PC-3 (cell line): ENCODE results near the gene MPPED1. TPM values are rescaled to one million over a fixed set of nuclear protein-coding genes. Genes with fewer than 3 reads are reported as not detected.

Experiments used
- ATAC-seq: fragments of 200-7000 bp; cut with Tn5 transposase; 2 replicates; pipeline ENCODE4 v1.9.1; 2020; ENCODE audit warnings: mild to moderate bottlenecking, moderate library complexity
- BruUV-seq: library from RNA; stranded (reverse); fragments of 400-500 nt; replicated peaks from 2 replicates; lab custom pipeline; 2021; lab: Mats Ljungman, UMichigan
- CTCF ChIA-PET: fragments of 300-600 bp; sonication (Branson Sonifier 250); formaldehyde crosslinking; loops from one replicate; lab custom pipeline; 2022; ENCODE audit warnings: antibody characterized with exemption; lab: Charles Lee
- POLR2A ChIA-PET: fragments of 300-600 bp; sonication (Branson Sonifier 250); formaldehyde crosslinking; loops from one replicate; lab custom pipeline; 2022; ENCODE audit warnings: antibody characterized with exemption; ENCODE audit not compliant: unreplicated experiment; lab: Charles Lee
- DNase-seq: peaks from one replicate; pipeline ENCODE4 v3.0.0-alpha.2; 2015
- H2AFZ ChIP-seq: fragments of 300-600 bp; sonication (generic); 2 replicates; pipeline ENCODE4 v1.6.0; 2016; ENCODE audit warnings: antibody characterized with exemption, low read length
- H3F3A ChIP-seq: fragments of 300-600 bp; sonication (generic); one replicate; pipeline ENCODE4 v1.6.0; 2017; ENCODE audit warnings: antibody characterized with exemption, low read length, control low read depth, mild to moderate bottlenecking; ENCODE audit not compliant: unreplicated experiment
- H3K27ac ChIP-seq: fragments of 300-600 bp; sonication (generic); 2 replicates; pipeline ENCODE4 v1.5.1; 2016; ENCODE audit warnings: mild to moderate bottlenecking, low read length
- H3K27me3 ChIP-seq: fragments of 300-600 bp; sonication (generic); 2 replicates; pipeline ENCODE4 v1.6.1; 2016; ENCODE audit warnings: low read length, mixed read lengths
- H3K36me3 ChIP-seq: fragments of 300-600 bp; sonication (generic); 2 replicates; pipeline ENCODE4 v1.6.1; 2016; ENCODE audit warnings: low read depth, mixed run types, low read length, mixed read lengths
- H3K4me1 ChIP-seq: fragments of 300-600 bp; sonication (generic); 2 replicates; pipeline ENCODE4 v1.5.1; 2016; ENCODE audit warnings: low read length; ENCODE audit not compliant: insufficient read depth
- H3K4me2 ChIP-seq: fragments of 300-600 bp; sonication (generic); 2 replicates; pipeline ENCODE4 v1.6.0; 2016; ENCODE audit warnings: low read length
- H3K4me3 ChIP-seq: fragments of 300-600 bp; sonication (generic); 2 replicates; pipeline ENCODE4 v1.5.1; 2016; ENCODE audit warnings: mild to moderate bottlenecking, low read length, mixed read lengths
- H3K79me2 ChIP-seq: fragments of 300-600 bp; sonication (generic); 2 replicates; pipeline ENCODE4 v1.6.1; 2017; ENCODE audit warnings: low read length, mixed read lengths
- H3K9ac ChIP-seq: fragments of 300-600 bp; sonication (generic); 2 replicates; pipeline ENCODE4 v1.6.0; 2016; ENCODE audit warnings: mild to moderate bottlenecking, low read length
- H3K9me2 ChIP-seq: fragments of 300-600 bp; sonication (generic); replicated peaks from 2 replicates; pipeline ENCODE4 v1.6.1; 2016; ENCODE audit warnings: mixed run types, low read length, mixed read lengths
- H3K9me3 ChIP-seq: fragments of 300-600 bp; sonication (generic); 2 replicates; pipeline ENCODE4 v1.6.1; 2016; ENCODE audit warnings: low read length, mixed read lengths
- H4K20me1 ChIP-seq: fragments of 300-600 bp; sonication (generic); 2 replicates; pipeline ENCODE4 v1.6.1; 2016; ENCODE audit warnings: low read length, mixed read lengths
- EZH2 ChIP-seq: fragments of 300-600 bp; sonication (generic); IDR thresholded peaks from one replicate; pipeline ENCODE4 v1.6.1; 2017; ENCODE audit warnings: antibody characterized with exemption, mild to moderate bottlenecking, low read length; ENCODE audit not compliant: unreplicated experiment
- EZH2phosphoT487 ChIP-seq: fragments of 300-600 bp; sonication (generic); IDR thresholded peaks from 2 replicates; pipeline ENCODE4 v1.6.1; 2018; ENCODE audit warnings: mild to moderate bottlenecking, antibody characterized with exemption, low read length, borderline replicate concordance
- intact Hi-C: fragments of 100-400 bp; cut with micrococcal nuclease; formaldehyde crosslinking; loops from 2 replicates; pipeline ENCODE4 v1.9.0; 2023
- total RNA-seq: library from RNA; depleted of rRNA; stranded (reverse); fragments of >200 nt; gene quantifications from 2 replicates; pipeline ENCODE4 v1.2.3, GENCODE V29; 2014
- TF ChIP-seq, protein P1 (sequence below): fragments of 300-600 bp; sonication (generic); conservative IDR thresholded peaks from 2 replicates; pipeline ENCODE4 v1.5.1; 2017; ENCODE audit warnings: antibody characterized with exemption, low read depth, mild to moderate bottlenecking, low read length

Gene MPPED1
- total RNA-seq, 1 experiment from 2014 or later = not detected

DNA sequence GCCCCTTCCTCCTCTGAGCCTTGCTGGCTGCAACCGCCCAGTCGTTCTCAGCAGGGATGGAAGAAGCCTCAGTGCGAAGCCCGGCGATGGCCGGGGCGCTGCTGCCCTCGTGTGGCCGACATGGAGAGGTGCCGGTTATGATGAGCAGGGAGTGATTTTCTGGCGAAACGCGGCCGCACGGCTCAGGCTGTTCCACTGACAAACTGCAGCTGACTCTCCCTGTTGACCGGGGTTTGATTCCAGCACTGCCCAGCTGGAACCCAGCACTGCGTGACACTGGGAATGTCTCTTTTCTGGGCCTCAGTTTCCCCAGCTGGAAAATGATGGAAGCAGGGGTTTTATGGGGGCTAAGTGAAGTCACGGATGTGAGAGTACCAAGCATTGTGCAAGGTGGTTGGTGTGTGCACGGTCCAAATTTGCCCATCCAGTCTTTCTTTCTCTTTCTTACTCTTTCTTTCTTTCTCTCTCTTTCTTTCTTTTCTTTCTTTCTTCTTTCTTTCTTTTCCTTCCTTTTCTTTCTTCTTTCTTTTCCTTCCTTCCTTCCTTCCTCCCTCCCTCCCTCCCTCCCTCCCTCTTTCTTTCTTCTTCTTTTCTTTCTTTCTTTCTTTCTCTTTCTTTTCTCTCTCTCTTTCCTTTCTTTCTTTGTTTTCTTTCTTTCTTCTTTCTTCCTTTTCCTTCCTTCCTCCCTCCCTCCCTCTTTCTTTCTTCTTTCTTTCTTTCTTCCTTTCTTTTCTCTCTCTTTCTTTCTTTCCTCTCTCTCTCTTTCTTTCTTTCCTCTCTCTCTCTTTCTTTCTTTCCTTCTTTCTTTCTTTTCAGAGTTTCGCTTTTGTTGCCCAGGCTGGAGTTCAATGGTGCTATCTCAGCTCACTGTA, 25.8 kb upstream of the MPPED1 start:
- Histone ChIP-seq H3K9ac (no peak overlapping the region), H2AFZ (no peak overlapping the region), H3F3A (no peaks in the 10 kb centered on the region), H4K20me1 (no peaks in the 10 kb centered on the region), H3K4me3 (no peak overlapping the region), H3K9me2 (no peaks in the 10 kb centered on the region), H3K4me2 (peak overlapping the region; percentile 54; the same call in 1 of the 2 replicates), H3K27me3 (peaks cover 15% of the 10 kb centered on the region; the same call in 1 of the 2 replicates), H3K4me1 (no peaks in the 10 kb centered on the region), H3K27ac (no peak overlapping the region), H3K9me3 (no peaks in the 10 kb centered on the region), H3K79me2 (no peaks in the 10 kb centered on the region), H3K36me3 (no peaks in the 10 kb centered on the region)
- ChIA-PET POLR2A (interaction anchor here (0.6 kb wide), 1 partner anchor 554 kb away, joined by 3 read pairs; no protein-coding TSS in a partner anchor), CTCF (interaction anchor here (0.7 kb wide), 1 partner anchor 441 kb away, joined by 3 read pairs; no protein-coding TSS in a partner anchor)
- DNase-seq (peak; percentile 64), ATAC-seq (peak; percentile 95)
- intact Hi-C loops = loop anchor here (5.0 kb wide), 1 partner anchor 441 kb away; no protein-coding TSS in a partner anchor
- TF ChIP-seq, protein P1, sequence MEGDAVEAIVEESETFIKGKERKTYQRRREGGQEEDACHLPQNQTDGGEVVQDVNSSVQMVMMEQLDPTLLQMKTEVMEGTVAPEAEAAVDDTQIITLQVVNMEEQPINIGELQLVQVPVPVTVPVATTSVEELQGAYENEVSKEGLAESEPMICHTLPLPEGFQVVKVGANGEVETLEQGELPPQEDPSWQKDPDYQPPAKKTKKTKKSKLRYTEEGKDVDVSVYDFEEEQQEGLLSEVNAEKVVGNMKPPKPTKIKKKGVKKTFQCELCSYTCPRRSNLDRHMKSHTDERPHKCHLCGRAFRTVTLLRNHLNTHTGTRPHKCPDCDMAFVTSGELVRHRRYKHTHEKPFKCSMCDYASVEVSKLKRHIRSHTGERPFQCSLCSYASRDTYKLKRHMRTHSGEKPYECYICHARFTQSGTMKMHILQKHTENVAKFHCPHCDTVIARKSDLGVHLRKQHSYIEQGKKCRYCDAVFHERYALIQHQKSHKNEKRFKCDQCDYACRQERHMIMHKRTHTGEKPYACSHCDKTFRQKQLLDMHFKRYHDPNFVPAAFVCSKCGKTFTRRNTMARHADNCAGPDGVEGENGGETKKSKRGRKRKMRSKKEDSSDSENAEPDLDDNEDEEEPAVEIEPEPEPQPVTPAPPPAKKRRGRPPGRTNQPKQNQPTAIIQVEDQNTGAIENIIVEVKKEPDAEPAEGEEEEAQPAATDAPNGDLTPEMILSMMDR = peak; percentile 76
- no peak for TF ChIP-seq EZH2
- no TSS peak for BruUV-seq

- no TSS peak for BruUV-seq
- Histone ChIP-seq H3K9ac (no peak overlapping the region), H3K36me3 (no peaks in the 10 kb centered on the region), H3F3A (no peaks in the 10 kb centered on the region), H3K4me1 (no peaks in the 10 kb centered on the region), H3K9me2 (no peaks in the 10 kb centered on the region), H3K4me2 (no peak overlapping the region), H2AFZ (no peak overlapping the region), H3K27ac (no peak overlapping the region), H3K4me3 (no peak overlapping the region), H3K9me3 (no peaks in the 10 kb centered on the region), H3K79me2 (no peaks in the 10 kb centered on the region), H3K27me3 (no peaks in the 10 kb centered on the region), H4K20me1 (no peaks in the 10 kb centered on the region)
- TF ChIP-seq, protein P1 = no peak
- no peak for TF ChIP-seq EZH2
- no peak for TF ChIP-seq EZH2phosphoT487
- POLR2A ChIA-PET = no interaction called here
- DNase-seq (no peak), ATAC-seq (no peak)
- CTCF ChIA-PET = no interaction called here
- intact Hi-C loops = loop anchor here (5.0 kb wide), 1 partner anchor 439 kb away; no protein-coding TSS in a partner anchor
Observed at GRCh38 chr22:43387815-43388214, 24.0 kb upstream of the MPPED1 start.

GRCh38 chr22:43388420-43388851, 23.4 kb upstream of the MPPED1 start:
- Histone ChIP-seq H3K9me2 (no peaks in the 10 kb centered on the region), H3K9ac (no peak overlapping the region), H3K4me1 (no peaks in the 10 kb centered on the region), H3K4me2 (no peak overlapping the region), H3K79me2 (no peaks in the 10 kb centered on the region), H3K27me3 (no peaks in the 10 kb centered on the region), H3K36me3 (no peaks in the 10 kb centered on the region), H3K4me3 (no peak overlapping the region), H3K27ac (no peak overlapping the region), H2AFZ (no peak overlapping the region), H4K20me1 (no peaks in the 10 kb centered on the region), H3F3A (no peaks in the 10 kb centered on the region), H3K9me3 (no peaks in the 10 kb centered on the region)
- POLR2A ChIA-PET = no interaction called here
- peak; percentile 74 for ATAC-seq
- intact Hi-C loops = loop anchor here (5.0 kb wide), 1 partner anchor 439 kb away; no protein-coding TSS in a partner anchor
- peak; percentile 72 for DNase-seq
- CTCF ChIA-PET = no interaction called here
- no TSS peak for BruUV-seq
- TF ChIP-seq, protein P1 = peak; percentile 85
- no peak for TF ChIP-seq EZH2phosphoT487
